Neural cell (in vitro differentiated cells): ENCODE measurements around the gene CSAD. TPM values are rescaled to one million over a fixed set of nuclear protein-coding genes. Genes with fewer than 3 reads are reported as not detected.

Experiments
- H2AFZ ChIP-seq: fragments of 200-600, 300-800 bp; sonication (generic), shearing (Covaris generic); 2 replicates; pipeline ENCODE4 v1.6.0; 2014; ENCODE audit warnings: low read depth, mild to moderate bottlenecking, antibody characterized with exemption, low read length, moderate library complexity
- H3F3A ChIP-seq: fragments of 200-600 bp; shearing (Covaris generic); 2 replicates; pipeline ENCODE4 v1.6.1; 2016; ENCODE audit warnings: mild to moderate bottlenecking, moderate library complexity, mixed read lengths, antibody characterized with exemption, low read length; ENCODE audit not compliant: insufficient read depth, poor library complexity, severe bottlenecking
- H3K27ac ChIP-seq: fragments of 200-600, 300-800 bp; sonication (generic), shearing (Covaris generic); 2 replicates; pipeline ENCODE4 v1.5.1; 2014; ENCODE audit warnings: mild to moderate bottlenecking, low read length, moderate library complexity
- H3K27me3 ChIP-seq: fragments of 300-800, 200-600 bp; sonication (generic), shearing (Covaris generic); 2 replicates; pipeline ENCODE4 v1.6.0; 2014; ENCODE audit warnings: mild to moderate bottlenecking, low read depth, low read length, moderate library complexity; ENCODE audit not compliant: insufficient read depth
- H3K36me3 ChIP-seq: fragments of 300-800, 200-600 bp; sonication (generic), shearing (Covaris generic); 2 replicates; pipeline ENCODE4 v1.5.1; 2014; ENCODE audit warnings: mild to moderate bottlenecking, antibody characterized with exemption, low read length, moderate library complexity; ENCODE audit not compliant: insufficient read depth
- H3K4me2 ChIP-seq: fragments of 300-800, 200-600 bp; sonication (generic), shearing (Covaris generic); 2 replicates; pipeline ENCODE4 v1.6.0; 2014; ENCODE audit warnings: mild to moderate bottlenecking, low read length
- H3K4me3 ChIP-seq: fragments of 300-800, 200-600 bp; sonication (generic), shearing (Covaris generic); 2 replicates; pipeline ENCODE4 v1.5.1; 2014; ENCODE audit warnings: mild to moderate bottlenecking, low read length, moderate library complexity
- H3K79me2 ChIP-seq: fragments of 200-600 bp; shearing (Covaris generic); replicated peaks from 2 replicates; pipeline ENCODE4 v1.6.0; 2014; ENCODE audit warnings: mild to moderate bottlenecking, low read length, moderate library complexity; ENCODE audit not compliant: insufficient read depth
- H3K9ac ChIP-seq: fragments of 300-800, 200-600 bp; sonication (generic), shearing (Covaris generic); 2 replicates; pipeline ENCODE4 v1.6.1; 2016; ENCODE audit warnings: mild to moderate bottlenecking, low read length, mixed read lengths
- H3K9me2 ChIP-seq: fragments of 200-600 bp; shearing (Covaris generic); 2 replicates; pipeline ENCODE4 v1.6.1; 2016; ENCODE audit warnings: mild to moderate bottlenecking, low read length, mixed read lengths; ENCODE audit not compliant: insufficient read depth
- H3K9me3 ChIP-seq: fragments of 200-600, 300-800 bp; sonication (generic), shearing (Covaris generic); 2 replicates; pipeline ENCODE4 v1.6.1; 2016; ENCODE audit warnings: mild to moderate bottlenecking, mixed run types, low read length, moderate library complexity, mixed read lengths
- H4K20me1 ChIP-seq: fragments of 200-600 bp; shearing (Covaris generic); 2 replicates; pipeline ENCODE4 v1.6.1; 2016; ENCODE audit warnings: mild to moderate bottlenecking, mixed run types; ENCODE audit not compliant: insufficient read depth
- CTCF ChIP-seq: fragments of 450-650 bp; IDR thresholded peaks from 2 replicates; pipeline ENCODE4 v1.5.1; 2014; ENCODE audit warnings: antibody characterized with exemption, mild to moderate bottlenecking, moderate library complexity; ENCODE audit not compliant: poor library complexity, severe bottlenecking
- EP300 ChIP-seq: fragments of 450-650 bp; conservative IDR thresholded peaks from 2 replicates; pipeline ENCODE4 v1.6.1; 2014; ENCODE audit warnings: antibody characterized with exemption, mild to moderate bottlenecking, moderate library complexity; ENCODE audit not compliant: poor library complexity, severe bottlenecking
- EZH2 ChIP-seq: fragments of 200-600, 300-800 bp; shearing (Covaris generic), sonication (generic); IDR thresholded peaks from 2 replicates; pipeline ENCODE4 v1.6.1; 2014; ENCODE audit warnings: antibody characterized with exemption, low read length, borderline replicate concordance, mild to moderate bottlenecking; ENCODE audit not compliant: insufficient read depth, poor library complexity, severe bottlenecking
- MXI1 ChIP-seq: fragments of 450-650 bp; conservative IDR thresholded peaks from 2 replicates; pipeline ENCODE4 v1.6.1; 2014; ENCODE audit warnings: antibody characterized with exemption, mild to moderate bottlenecking; ENCODE audit not compliant: poor library complexity, severe bottlenecking
- POLR2AphosphoS5 ChIP-seq: IDR thresholded peaks from 2 replicates; pipeline ENCODE4 v1.6.1; 2012
- RAD21 ChIP-seq: fragments of 450-650 bp; conservative IDR thresholded peaks from 2 replicates; pipeline ENCODE4 v1.6.1; 2014; ENCODE audit warnings: antibody characterized with exemption, mild to moderate bottlenecking, moderate library complexity
- REST ChIP-seq: IDR thresholded peaks from 2 replicates; pipeline ENCODE4 v1.6.1; 2012; ENCODE audit warnings: borderline replicate concordance
- SMC3 ChIP-seq: fragments of 450-650 bp; conservative IDR thresholded peaks from 2 replicates; pipeline ENCODE4 v1.6.1; 2014; ENCODE audit warnings: antibody characterized with exemption, mild to moderate bottlenecking, moderate library complexity; ENCODE audit not compliant: poor library complexity
- TAF1 ChIP-seq: IDR thresholded peaks from 2 replicates; pipeline ENCODE4 v1.6.1; 2012; ENCODE audit warnings: low read depth
- polyA plus RNA-seq: library from polyadenylated mRNA; depleted of rRNA; stranded (reverse); fragments of >200 nt; gene quantifications from 2 replicates; pipeline ENCODE4 v1.2.3, GENCODE V29; 2014

Gene CSAD
- polyA plus RNA-seq, 1 donor from 2014 or later: 41.9 TPM

DNA sequence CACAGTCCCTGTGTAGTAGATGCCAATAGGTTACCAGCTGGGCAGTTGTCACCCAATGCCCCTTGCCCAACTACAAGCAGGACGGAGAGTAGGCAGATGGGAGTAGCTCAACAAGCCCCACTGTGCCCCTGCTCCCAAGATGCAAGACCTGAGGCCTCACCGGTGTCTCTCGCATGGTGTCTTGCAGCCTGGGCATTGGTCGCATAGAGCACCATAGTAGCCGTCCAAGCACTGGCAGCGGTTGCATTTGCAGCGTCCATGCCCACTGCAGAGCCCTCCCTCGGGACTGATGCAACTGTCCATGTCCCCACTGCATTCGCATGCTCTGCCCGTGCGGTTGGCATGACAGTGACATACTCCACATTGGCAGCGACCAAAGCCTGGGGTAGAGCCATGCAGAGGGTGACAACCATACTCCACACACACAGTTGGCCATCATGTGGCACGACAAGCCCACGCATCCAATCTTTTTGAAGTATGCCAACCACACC lies 11.9 kb upstream of the CSAD start:
- no peak overlapping the region for H3K4me3 ChIP-seq
- H3K9me3 ChIP-seq: no peaks in the 10 kb centered on the region
- no peak for TF ChIP-seq TAF1
- TF ChIP-seq EP300: no peak
- no peak for TF ChIP-seq REST
- TF ChIP-seq MXI1: no peak
- no peak for TF ChIP-seq RAD21
- TF ChIP-seq CTCF: no peak
- TF ChIP-seq SMC3: no peak
- no peak for TF ChIP-seq EZH2
- no peak overlapping the region for H3K9ac ChIP-seq
- no peak overlapping the region for H3K4me2 ChIP-seq
- H3K9me2 ChIP-seq: no peaks in the 10 kb centered on the region
- no peak overlapping the region for H3K27ac ChIP-seq
- H3K27me3 ChIP-seq: peaks cover 8% of the 10 kb centered on the region
- H4K20me1 ChIP-seq: no peaks in the 10 kb centered on the region
- no peaks in the 10 kb centered on the region for H3F3A ChIP-seq
- no peaks in the 10 kb centered on the region for H3K79me2 ChIP-seq
- no peaks in the 10 kb centered on the region for H3K36me3 ChIP-seq
- H2AFZ ChIP-seq: no peak overlapping the region

DNA sequence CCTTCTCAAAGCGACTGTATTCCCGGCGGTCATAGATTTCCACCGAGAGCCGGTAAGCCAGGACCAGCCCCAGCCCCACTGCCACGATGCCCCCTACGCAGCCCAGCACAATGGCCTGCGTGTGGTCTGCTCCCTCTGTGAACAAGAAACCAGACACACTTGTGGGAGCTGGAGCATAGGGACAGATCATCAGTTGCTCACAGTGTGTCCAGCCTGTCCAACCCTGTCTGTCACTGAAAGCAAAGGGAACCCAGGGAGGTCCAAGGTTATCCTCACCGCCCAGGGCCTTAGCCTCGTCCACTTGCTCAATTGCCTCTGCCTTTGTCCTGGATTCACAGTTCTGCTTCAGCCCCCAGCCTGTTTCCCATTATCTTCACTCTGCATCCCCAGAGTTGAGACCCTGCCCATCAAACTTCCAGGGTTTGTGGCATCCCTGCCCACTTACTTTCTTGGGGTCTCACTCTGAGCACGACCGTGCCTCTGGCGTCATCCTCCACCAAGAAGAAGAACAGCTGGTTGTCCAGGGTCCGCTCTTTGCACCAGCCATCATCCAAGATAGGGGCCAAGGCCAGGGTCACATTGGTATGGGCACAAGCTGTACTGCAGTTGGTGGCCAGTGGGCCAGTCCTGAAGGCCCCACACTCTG lies 11.3 kb upstream of the CSAD start:
- H3K36me3 ChIP-seq: peaks cover 2% of the 10 kb centered on the region
- no peak overlapping the region for H2AFZ ChIP-seq
- TF ChIP-seq EP300 (no peak), MXI1 (no peak), POLR2AphosphoS5 (no peak)
- H3K27ac ChIP-seq: no peak overlapping the region
- peaks cover 2% of the 10 kb centered on the region for H3K27me3 ChIP-seq
- no peak overlapping the region for H3K9ac ChIP-seq
- no peaks in the 10 kb centered on the region for H3K9me2 ChIP-seq
- no peaks in the 10 kb centered on the region for H3K79me2 ChIP-seq
- no peaks in the 10 kb centered on the region for H3K9me3 ChIP-seq
- H4K20me1 ChIP-seq: no peaks in the 10 kb centered on the region
- no peak overlapping the region for H3K4me2 ChIP-seq
- H3F3A ChIP-seq: no peaks in the 10 kb centered on the region
- no peak overlapping the region for H3K4me3 ChIP-seq
